HEK293 (cell line): ENCODE results near the gene CTNNBL1.

Experiments used
- CTCF ChIA-PET: fragments of 350-600 bp; formaldehyde crosslinking; extraction: SDS; loops from one replicate; lab custom pipeline; 2021; ENCODE audit warnings: antibody characterized with exemption; lab: Yijun Ruan, JAX
- POLR2A ChIA-PET: fragments of 300-600 bp; formaldehyde crosslinking; extraction: SDS; loops from one replicate; lab custom pipeline; 2020; ENCODE audit warnings: antibody characterized with exemption, inconsistent platforms; lab: Yijun Ruan, JAX
- H3K27ac ChIP-seq: fragments of 200-500 bp; sonication (Bioruptor generic); 2 replicates; pipeline ENCODE4 v1.5.1; 2014; ENCODE audit warnings: low read depth, low read length, control low read depth, inconsistent platforms; ENCODE audit errors: extremely low read depth
- H3K36me3 ChIP-seq, 2 experiments: fragments of 200-500 bp in 1 of 2; sonication (Bioruptor generic) in 1 of 2; 1 replicate in 1 of 2; 2 replicates in 1 of 2; pipeline ENCODE4 v1.5.1; 2014 to 2017; ENCODE audit warnings: inconsistent platforms in 2 of 2, low read length in 2 of 2; ENCODE audit not compliant: control insufficient read depth in 2 of 2, insufficient read depth in 1 of 2
- H3K4me1 ChIP-seq: fragments of 200-500 bp; sonication (Bioruptor generic); 2 replicates; pipeline ENCODE4 v1.5.1; 2014; ENCODE audit warnings: mild to moderate bottlenecking, low read length, inconsistent platforms; ENCODE audit not compliant: control insufficient read depth, insufficient read depth
- H3K4me3 ChIP-seq: 2 replicates; pipeline ENCODE4 v1.5.1; 2011; ENCODE audit warnings: low read depth, mild to moderate bottlenecking, control low read depth, low read length, moderate library complexity
- H3K9me3 ChIP-seq: fragments of 200-500 bp; sonication (Bioruptor generic); 2 replicates; pipeline ENCODE4 v1.5.1; 2014; ENCODE audit warnings: low read depth, low read length, inconsistent platforms; ENCODE audit not compliant: control insufficient read depth, insufficient read depth
- AEBP2 ChIP-seq: fragments of 450-650 bp; formaldehyde crosslinking; IDR thresholded peaks from 2 replicates; pipeline ENCODE4 v1.5.1; 2016; ENCODE audit warnings: missing biosample characterization, missing genetic modification characterization, borderline replicate concordance
- CTCF ChIP-seq: fragments of 450-650 bp; formaldehyde crosslinking; IDR thresholded peaks from 2 replicates; pipeline ENCODE4 v1.5.1; 2016; ENCODE audit warnings: missing biosample characterization, missing genetic modification characterization
- KLF1 ChIP-seq: fragments of 450-650 bp; formaldehyde crosslinking; IDR thresholded peaks from 2 replicates; pipeline ENCODE4 v1.5.1; 2016; ENCODE audit warnings: missing biosample characterization, missing genetic modification characterization
- MEIS1 ChIP-seq: sonication (generic); formaldehyde crosslinking; IDR thresholded peaks from 2 replicates; pipeline ENCODE4 v1.8.1; 2022; ENCODE audit warnings: missing genetic modification reagents, mild to moderate bottlenecking, borderline replicate concordance
- REST ChIP-seq: fragments of 450-650 bp; formaldehyde crosslinking; IDR thresholded peaks from 2 replicates; pipeline ENCODE4 v1.5.1; 2016; ENCODE audit warnings: missing biosample characterization, missing genetic modification characterization
- SP7 ChIP-seq: fragments of 450-650 bp; formaldehyde crosslinking; IDR thresholded peaks from 2 replicates; pipeline ENCODE4 v1.5.1; 2016; ENCODE audit warnings: missing biosample characterization, missing genetic modification characterization
- YY1 ChIP-seq: fragments of 450-650 bp; formaldehyde crosslinking; IDR thresholded peaks from 2 replicates; pipeline ENCODE4 v1.5.1; 2018; ENCODE audit warnings: missing biosample characterization, missing genetic modification characterization
- ZBTB21 ChIP-seq: fragments of 450-650 bp; formaldehyde crosslinking; IDR thresholded peaks from 2 replicates; pipeline ENCODE4 v1.5.1; 2017; ENCODE audit warnings: missing biosample characterization, missing genetic modification characterization
- ZFP37 ChIP-seq: fragments of 450-650 bp; formaldehyde crosslinking; IDR thresholded peaks from 2 replicates; pipeline ENCODE4 v1.5.1; 2016; ENCODE audit warnings: missing biosample characterization, missing genetic modification characterization
- ZNF133 ChIP-seq: fragments of 450-650 bp; formaldehyde crosslinking; IDR thresholded peaks from 2 replicates; pipeline ENCODE4 v1.5.1; 2016; ENCODE audit warnings: missing biosample characterization, missing genetic modification characterization
- ZNF18 ChIP-seq: fragments of 450-650 bp; formaldehyde crosslinking; IDR thresholded peaks from 2 replicates; pipeline ENCODE4 v1.5.1; 2016; ENCODE audit warnings: missing biosample characterization, missing genetic modification characterization
- ZNF184 ChIP-seq: fragments of 450-650 bp; IDR thresholded peaks from 2 replicates; pipeline ENCODE4 v1.5.1; 2018; ENCODE audit warnings: missing biosample characterization, mild to moderate bottlenecking, missing genetic modification characterization
- ZNF221 ChIP-seq: fragments of 450-650 bp; formaldehyde crosslinking; IDR thresholded peaks from 2 replicates; pipeline ENCODE4 v1.5.1; 2017; ENCODE audit warnings: missing biosample characterization, missing genetic modification characterization, borderline replicate concordance
- ZNF223 ChIP-seq: fragments of 450-650 bp; formaldehyde crosslinking; IDR thresholded peaks from 2 replicates; pipeline ENCODE4 v1.5.1; 2016; ENCODE audit warnings: missing biosample characterization, missing genetic modification characterization
- ZNF248 ChIP-seq: fragments of 450-650 bp; formaldehyde crosslinking; IDR thresholded peaks from 2 replicates; pipeline ENCODE4 v1.5.1; 2017; ENCODE audit warnings: missing biosample characterization, missing genetic modification characterization
- ZNF596 ChIP-seq: fragments of 450-650 bp; IDR thresholded peaks from 2 replicates; pipeline ENCODE4 v1.5.0; 2018; ENCODE audit warnings: missing biosample characterization, mild to moderate bottlenecking, missing genetic modification characterization, moderate library complexity
- ZNF629 ChIP-seq: fragments of 450-650 bp; formaldehyde crosslinking; IDR thresholded peaks from 2 replicates; pipeline ENCODE4 v1.5.1; 2017; ENCODE audit warnings: missing biosample characterization, missing genetic modification characterization
- ZNF843 ChIP-seq: fragments of 450-650 bp; formaldehyde crosslinking; IDR thresholded peaks from 2 replicates; pipeline ENCODE4 v1.5.1; 2016; ENCODE audit warnings: missing biosample characterization, missing genetic modification characterization

CTNNBL1 gene

GRCh38 chr20:37706298-37706697 is 12.5 kb downstream of the CTNNBL1 start:
- TF ChIP-seq ZNF248, result no peak
- no peak for TF ChIP-seq KLF1
- no peak for TF ChIP-seq ZNF18 (tag by site-specific recombination)
- TF ChIP-seq ZNF843, result no peak
- TF ChIP-seq ZFP37 (tag by site-specific recombination), result no peak
- no peak for TF ChIP-seq CTCF (tag by site-specific recombination)
- TF ChIP-seq YY1 (tag by site-specific recombination), result no peak
- TF ChIP-seq ZNF596 (tag by site-specific recombination), result no peak
- no peak for TF ChIP-seq ZNF629 (tag by site-specific recombination)
- no peak for TF ChIP-seq REST
- no peak for TF ChIP-seq SP7 (tag by site-specific recombination)
- TF ChIP-seq ZNF221, result no peak
- no peak for TF ChIP-seq ZNF184 (tag by site-specific recombination)
- Histone ChIP-seq H3K4me1 (no peaks in the 10 kb centered on the region), H3K36me3 (no peaks in the 10 kb centered on the region), H3K27ac (no peak overlapping the region), H3K9me3 (no peaks in the 10 kb centered on the region), H3K4me3 (no peak overlapping the region)
- CTCF ChIA-PET, result no interaction called here
- POLR2A ChIA-PET, result no interaction called here

- H3K27ac ChIP-seq, result no peak overlapping the region
- TF ChIP-seq ZBTB21 (tag by site-specific recombination) (no peak), AEBP2 (no peak), MEIS1 (CRISPR knock-in tag) (no peak), ZNF221 (no peak), ZNF133 (no peak), REST (no peak), ZNF223 (tag by site-specific recombination) (no peak)
- H3K4me3 ChIP-seq, result no peak overlapping the region
- no peaks in the 10 kb centered on the region for H3K9me3 ChIP-seq
- POLR2A ChIA-PET, result no interaction called here
- H3K36me3 ChIP-seq, result no peaks in the 10 kb centered on the region
- CTCF ChIA-PET, result interaction anchor here (0.6 to 1.1 kb wide), 2 partner anchors 169 to 363 kb away, joined by 3 to 5 read pairs; no protein-coding TSS in a partner anchor
- H3K4me1 ChIP-seq, result peaks cover 11% of the 10 kb centered on the region
Measured at GRCh38 chr20:37711001-37711400, 17.2 kb downstream of the CTNNBL1 start.
